ENCODE data around the gene EEA1.

DNA sequence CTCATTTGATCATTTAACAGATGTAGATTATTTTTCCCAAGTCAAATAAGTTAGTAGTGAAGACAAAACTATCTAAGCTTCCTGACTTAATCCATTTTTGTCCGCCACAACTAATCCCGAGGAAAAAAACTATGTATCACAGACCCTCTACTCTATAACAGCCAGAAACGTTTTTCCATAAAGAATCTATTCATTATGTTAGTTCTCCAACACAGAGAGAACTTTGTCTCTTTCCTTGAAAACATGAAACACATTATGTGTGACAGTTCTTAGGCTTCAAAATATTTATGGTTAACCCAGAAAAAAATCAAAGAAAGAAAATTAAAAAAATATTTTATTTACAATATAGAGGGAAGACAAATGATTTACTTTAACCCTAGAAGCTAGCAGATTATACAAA is 126.2 kb downstream of the EEA1 start:
- TF ChIP-seq POLR2A (IDR thresholded peaks at IDR 0.05) (no peak), CTCF (IDR thresholded peaks at IDR 0.05) (no peak)
